SU-DHL-6 (cell line): ENCODE results near the gene NKD1.

Source experiments
- H2AFZ ChIP-seq: fragments of 200-600 bp; sonication (generic); 2 replicates; pipeline ENCODE4 v1.6.1; 2014; ENCODE audit warnings: low read depth, mild to moderate bottlenecking, moderate library complexity, mixed read lengths, antibody characterized with exemption, low read length; ENCODE audit not compliant: severe bottlenecking
- H3F3A ChIP-seq: fragments of 200-600 bp; shearing (Covaris generic); 2 replicates; pipeline ENCODE4 v1.6.0; 2016; ENCODE audit warnings: antibody characterized with exemption, mild to moderate bottlenecking; ENCODE audit not compliant: insufficient read depth
- H3K27ac ChIP-seq: fragments of 200-600 bp; sonication (generic); 2 replicates; pipeline ENCODE4 v1.5.1; 2016; ENCODE audit warnings: low read depth, mild to moderate bottlenecking, low read length, moderate library complexity, mixed read lengths
- H3K27me3 ChIP-seq: fragments of 200-600 bp; sonication (generic), shearing (Covaris generic); 2 replicates; pipeline ENCODE4 v1.6.0; 2014; ENCODE audit warnings: mild to moderate bottlenecking, low read length
- H3K36me3 ChIP-seq: fragments of 200-600 bp; sonication (generic); 2 replicates; pipeline ENCODE4 v1.6.1; 2014; ENCODE audit warnings: mild to moderate bottlenecking, low read length, mixed read lengths
- H3K4me2 ChIP-seq: fragments of 300-600, 200-600 bp; shearing (Covaris generic), sonication (generic); 2 replicates; pipeline ENCODE4 v1.6.0; 2014; ENCODE audit warnings: low read length, low read depth, mild to moderate bottlenecking; ENCODE audit not compliant: poor library complexity, severe bottlenecking
- H3K4me3 ChIP-seq: fragments of 200-600 bp; sonication (generic); 2 replicates; pipeline ENCODE4 v1.5.1; 2014; ENCODE audit warnings: antibody characterized with exemption, low read length, mild to moderate bottlenecking, mixed read lengths; ENCODE audit not compliant: insufficient read depth, poor library complexity, severe bottlenecking
- H3K79me2 ChIP-seq: fragments of 200-600 bp; sonication (generic); 2 replicates; pipeline ENCODE4 v1.6.1; 2014; ENCODE audit warnings: mild to moderate bottlenecking, low read length, moderate library complexity; ENCODE audit not compliant: insufficient read depth
- H3K9ac ChIP-seq: fragments of 200-600 bp; sonication (generic); 2 replicates; pipeline ENCODE4 v1.7.0; 2014; ENCODE audit warnings: mild to moderate bottlenecking, low read length
- H3K9me2 ChIP-seq: fragments of 200-600 bp; sonication (generic); replicated peaks from 2 replicates; pipeline ENCODE4 v1.6.1; 2014; ENCODE audit warnings: low read length; ENCODE audit not compliant: insufficient read depth
- H3K9me3 ChIP-seq: fragments of 200-600 bp; sonication (generic); 2 replicates; pipeline ENCODE4 v1.6.1; 2014; ENCODE audit warnings: low read length, mixed read lengths; ENCODE audit not compliant: insufficient read depth
- H4K20me1 ChIP-seq: fragments of 200-600 bp; sonication (generic); 2 replicates; pipeline ENCODE4 v1.6.1; 2014; ENCODE audit warnings: low read depth, mild to moderate bottlenecking, antibody characterized with exemption, low read length, moderate library complexity, mixed read lengths
- CTCF ChIP-seq: fragments of 200-600 bp; sonication (generic); IDR thresholded peaks from one replicate; pipeline ENCODE4 v1.5.1; 2017; ENCODE audit warnings: antibody characterized with exemption, mild to moderate bottlenecking, low read length, moderate library complexity; ENCODE audit not compliant: insufficient read depth, poor library complexity, severe bottlenecking
- EZH2phosphoT487 ChIP-seq: fragments of 200-600 bp; sonication (generic), shearing (Covaris generic); conservative IDR thresholded peaks from 2 replicates; pipeline ENCODE4 v1.6.1; 2018; ENCODE audit warnings: mild to moderate bottlenecking, antibody characterized with exemption, low read length, moderate library complexity, mixed read lengths

NKD1 gene

GRCh38 chr16:50610331-50611262 lies 62.4 kb downstream of the NKD1 start:
- Histone ChIP-seq H2AFZ (no peak overlapping the region), H3K36me3 (no peaks in the 10 kb centered on the region), H3K4me3 (no peak overlapping the region), H3K4me2 (no peak overlapping the region), H3K9ac (no peak overlapping the region), H3F3A (no peaks in the 10 kb centered on the region), H3K9me3 (no peaks in the 10 kb centered on the region), H3K79me2 (no peaks in the 10 kb centered on the region), H4K20me1 (no peaks in the 10 kb centered on the region), H3K27me3 (no peaks in the 10 kb centered on the region), H3K27ac (no peak overlapping the region), H3K9me2 (no peaks in the 10 kb centered on the region)
- TF ChIP-seq EZH2phosphoT487 (no peak), CTCF (no peak)

- Histone ChIP-seq H4K20me1 (no peaks in the 10 kb centered on the region), H3K4me3 (no peak overlapping the region), H3K9ac (no peak overlapping the region), H3K79me2 (no peaks in the 10 kb centered on the region), H3K9me2 (no peaks in the 10 kb centered on the region), H2AFZ (no peak overlapping the region), H3K27ac (no peak overlapping the region), H3K36me3 (no peaks in the 10 kb centered on the region), H3K4me2 (no peak overlapping the region), H3F3A (no peaks in the 10 kb centered on the region), H3K9me3 (no peaks in the 10 kb centered on the region), H3K27me3 (no peaks in the 10 kb centered on the region)
- TF ChIP-seq CTCF (no peak), EZH2phosphoT487 (no peak)
These were observed 63.2 kb downstream of the NKD1 start for GRCh38 chr16:50611332-50611934.

DNA sequence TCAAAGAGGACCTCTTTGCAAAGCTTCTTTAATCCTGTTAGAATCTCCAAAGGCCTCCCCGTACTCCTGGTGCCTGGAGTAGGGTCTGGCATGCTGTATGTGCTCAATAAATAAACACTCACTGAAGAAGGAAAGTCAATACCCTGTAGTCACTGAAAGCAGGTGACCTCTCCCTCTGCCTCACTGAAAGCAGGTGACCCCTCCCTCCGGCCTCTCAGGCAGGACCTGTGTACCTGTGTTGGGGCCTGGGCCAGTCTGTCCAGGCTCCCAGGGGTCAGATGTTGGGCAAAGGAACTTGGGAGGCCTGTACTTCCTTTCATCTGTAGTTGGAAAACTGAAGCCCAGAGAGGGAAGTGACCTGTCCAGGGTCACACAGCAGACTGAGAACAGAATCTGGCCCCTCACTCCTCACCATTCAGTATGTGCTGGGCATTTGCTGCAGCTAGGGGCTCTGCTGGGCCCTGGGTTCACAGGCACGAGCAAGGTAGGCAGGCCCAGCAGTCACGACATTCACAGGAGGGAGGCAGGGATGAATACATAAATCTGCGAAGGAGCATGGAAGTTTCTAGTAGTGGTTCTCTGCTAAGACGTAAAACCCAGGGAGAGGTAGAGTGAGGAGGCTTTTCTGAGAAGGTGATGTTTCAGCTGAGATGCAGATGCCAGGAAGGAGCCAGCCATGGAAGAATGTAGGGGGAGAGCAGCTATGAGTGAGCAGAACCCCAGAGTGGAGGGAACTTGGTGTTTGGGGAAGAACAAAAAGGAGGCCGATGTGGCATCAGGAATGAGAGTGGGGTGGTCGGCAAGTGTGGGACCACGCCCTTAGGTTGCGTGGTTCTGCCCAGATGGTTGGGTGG lies 64.0 kb downstream of the NKD1 start:
- TF ChIP-seq CTCF (no peak), EZH2phosphoT487 (no peak)
- H3K4me2 ChIP-seq = no peak overlapping the region
- no peak overlapping the region for H2AFZ ChIP-seq
- no peaks in the 10 kb centered on the region for H3K79me2 ChIP-seq
- H3K9me3 ChIP-seq = no peaks in the 10 kb centered on the region
- no peak overlapping the region for H3K27ac ChIP-seq
- no peaks in the 10 kb centered on the region for H3K9me2 ChIP-seq
- H3K27me3 ChIP-seq = no peaks in the 10 kb centered on the region
- H3F3A ChIP-seq = no peaks in the 10 kb centered on the region
- H3K4me3 ChIP-seq = no peak overlapping the region
- no peaks in the 10 kb centered on the region for H3K36me3 ChIP-seq
- H3K9ac ChIP-seq = no peak overlapping the region
- no peaks in the 10 kb centered on the region for H4K20me1 ChIP-seq
